PFSK-1 (cell line): ENCODE results near the gene DNAAF3.

Experiments
- FOXP2 ChIP-seq: optimal IDR thresholded peaks from 2 replicates; pipeline ENCODE3; 2011; ENCODE audit warnings: borderline replicate concordance, control low read depth, inconsistent platforms; ENCODE audit not compliant: insufficient read depth; ENCODE audit errors: extremely low read length, extremely low read depth
- POLR2AphosphoS5 ChIP-seq: IDR thresholded peaks from 2 replicates; pipeline ENCODE4 v1.6.1; 2012; ENCODE audit warnings: low read depth, mild to moderate bottlenecking, control low read depth, low read length, moderate library complexity
- REST ChIP-seq, 2 experiments: IDR thresholded peaks; 2 replicates each; pipeline versions ENCODE4 v1.6.1 to v1.8.0; 2011 to 2012; ENCODE audit warnings: low read depth in 2 of 2, low read length in 2 of 2, control low read depth in 1 of 2, inconsistent platforms in 1 of 2, mild to moderate bottlenecking in 1 of 2, moderate library complexity in 1 of 2; ENCODE audit not compliant: insufficient read depth in 1 of 2
- SIN3A ChIP-seq: IDR thresholded peaks from 2 replicates; pipeline ENCODE4 v1.6.1; 2012; ENCODE audit warnings: mild to moderate bottlenecking, low read length, moderate library complexity, borderline replicate concordance; ENCODE audit not compliant: insufficient read depth
- TAF1 ChIP-seq: IDR thresholded peaks from 2 replicates; pipeline ENCODE4 v1.6.1; 2012; ENCODE audit warnings: low read length, control low read depth, borderline replicate concordance; ENCODE audit not compliant: insufficient read depth

Gene DNAAF3

DNA sequence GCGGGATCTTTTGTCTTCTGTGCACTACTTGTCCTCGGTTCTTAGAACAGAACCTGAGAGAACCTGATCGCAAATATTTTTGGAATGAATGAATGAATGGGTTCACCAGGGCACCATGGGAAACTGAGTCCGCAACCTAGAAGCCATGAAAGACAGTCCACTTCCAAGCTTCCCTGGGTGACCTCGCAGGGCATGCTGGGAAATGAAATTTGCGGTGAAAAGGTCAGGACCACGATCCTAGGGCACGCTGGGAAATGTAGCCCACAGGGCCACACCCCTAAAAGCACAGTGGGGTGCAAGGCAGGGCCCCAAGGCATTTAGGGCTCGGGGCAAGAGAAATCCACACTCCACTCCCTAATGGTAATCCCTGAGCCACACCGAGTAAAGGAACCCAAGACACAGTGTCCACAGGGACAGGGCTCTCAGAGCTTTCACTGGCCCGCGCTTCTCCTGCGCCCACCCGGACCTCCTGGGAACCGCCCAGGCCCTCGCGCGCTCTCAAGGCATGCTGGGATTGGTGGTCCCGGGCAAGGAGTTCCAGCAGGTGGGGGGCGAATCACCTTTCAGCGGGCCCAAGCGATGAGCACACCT lies 47.9 kb downstream of the DNAAF3 start:
- TF ChIP-seq POLR2AphosphoS5, result no peak
- TF ChIP-seq REST (IDR thresholded peaks at IDR 0.05; ENCODE audit: insufficient read depth in 1 of 2, low read depth in 2 of 2, low read length in 2 of 2), result no peak
- TF ChIP-seq SIN3A, result no peak
- no peak for TF ChIP-seq TAF1
- TF ChIP-seq FOXP2, result no peak

- TF ChIP-seq SIN3A (no peak), REST (IDR thresholded peaks at IDR 0.05; ENCODE audit: insufficient read depth in 1 of 2, low read depth in 2 of 2, low read length in 2 of 2) (no peak), TAF1 (peak; percentile 51; the same call in 1 of the 2 replicates), FOXP2 (peak; percentile 88), POLR2AphosphoS5 (peak; percentile 79; the same call in 1 of the 2 replicates)
These were observed 48.6 kb downstream of the DNAAF3 start for GRCh38 chr19:55117663-55118391.

DNA sequence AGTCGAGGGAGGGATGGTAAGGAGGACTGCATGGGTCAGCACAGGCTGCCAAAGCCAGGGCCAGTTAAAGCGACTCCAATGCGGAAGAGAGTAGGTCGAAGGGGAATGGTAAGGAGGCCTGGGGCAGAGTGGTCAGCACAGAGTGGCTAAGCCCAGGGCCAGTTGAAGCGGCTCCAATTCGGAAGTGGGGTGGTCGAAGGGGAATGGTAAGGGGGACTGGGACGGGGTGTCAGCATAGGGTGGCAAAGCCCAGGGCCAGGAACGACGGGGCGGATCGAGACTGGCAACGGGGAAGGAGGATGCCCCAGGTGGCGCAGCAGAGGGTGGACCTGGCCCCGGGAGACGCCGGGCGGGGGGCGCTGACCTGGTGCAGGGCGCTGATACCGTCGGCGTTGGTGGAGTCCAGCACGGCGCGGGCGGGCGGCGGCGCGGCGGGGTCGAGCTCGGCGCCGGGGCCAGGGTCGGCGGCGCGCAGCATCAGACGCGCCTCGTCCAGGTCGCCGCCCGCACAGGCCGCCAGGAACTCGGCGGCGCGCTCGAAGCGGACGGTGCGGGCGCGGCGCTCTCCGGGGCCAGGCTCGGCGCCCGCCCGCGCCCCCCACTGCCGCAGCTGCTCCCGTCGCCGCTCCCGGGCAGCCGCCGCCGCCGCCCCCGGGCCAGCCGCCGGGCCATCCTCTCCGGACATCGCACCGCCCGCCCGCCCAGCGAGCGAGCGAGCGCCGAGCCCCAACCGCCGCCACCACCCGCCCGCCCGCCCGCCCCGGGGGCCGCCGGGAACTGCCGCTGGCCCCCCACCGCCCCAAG lies 49.4 kb downstream of the DNAAF3 start, which contains the start of gene PPP1R12C:
TSS of gene PPP1R12C (minus strand) at position 779 of the 804 bp plus-strand sequence. CDS start at position 685, 94 bp downstream.
- TF ChIP-seq REST (IDR thresholded peaks at IDR 0.05; ENCODE audit: insufficient read depth in 1 of 2, low read depth in 2 of 2, low read length in 2 of 2), result no peak
- no peak for TF ChIP-seq SIN3A

DNA sequence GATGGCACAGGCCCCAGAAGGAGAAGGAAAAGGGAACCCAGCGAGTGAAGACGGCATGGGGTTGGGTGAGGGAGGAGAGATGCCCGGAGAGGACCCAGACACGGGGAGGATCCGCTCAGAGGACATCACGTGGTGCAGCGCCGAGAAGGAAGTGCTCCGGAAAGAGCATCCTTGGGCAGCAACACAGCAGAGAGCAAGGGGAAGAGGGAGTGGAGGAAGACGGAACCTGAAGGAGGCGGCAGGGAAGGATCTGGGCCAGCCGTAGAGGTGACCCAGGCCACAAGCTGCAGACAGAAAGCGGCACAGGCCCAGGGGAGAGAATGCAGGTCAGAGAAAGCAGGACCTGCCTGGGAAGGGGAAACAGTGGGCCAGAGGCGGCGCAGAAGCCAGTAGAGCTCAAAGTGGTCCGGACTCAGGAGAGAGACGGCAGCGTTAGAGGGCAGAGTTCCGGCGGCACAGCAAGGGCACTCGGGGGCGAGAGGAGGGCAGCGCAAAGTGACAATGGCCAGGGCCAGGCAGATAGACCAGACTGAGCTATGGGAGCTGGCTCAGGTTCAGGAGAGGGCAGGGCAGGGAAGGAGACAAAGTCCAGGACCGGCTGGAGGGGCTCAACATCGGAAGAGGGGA lies 50.1 kb downstream of the DNAAF3 start:
- TF ChIP-seq SIN3A, result peak; percentile 78; the same call in 1 of the 2 replicates
- TF ChIP-seq FOXP2, result no peak
- TF ChIP-seq POLR2AphosphoS5, result peak; percentile 29; the same call in 1 of the 2 replicates
- no peak for TF ChIP-seq REST (IDR thresholded peaks at IDR 0.05; ENCODE audit: insufficient read depth in 1 of 2, low read depth in 2 of 2, low read length in 2 of 2)
- TF ChIP-seq TAF1, result no peak; the same call in 1 of the 2 replicates
